ENCODE data around the gene F7.
"Not testable (repeated sequence)": the region's sequence is repeated elsewhere in the genome, so short reads cannot be mapped to it uniquely, and the experiment has no call there.

The F7 gene

DNA sequence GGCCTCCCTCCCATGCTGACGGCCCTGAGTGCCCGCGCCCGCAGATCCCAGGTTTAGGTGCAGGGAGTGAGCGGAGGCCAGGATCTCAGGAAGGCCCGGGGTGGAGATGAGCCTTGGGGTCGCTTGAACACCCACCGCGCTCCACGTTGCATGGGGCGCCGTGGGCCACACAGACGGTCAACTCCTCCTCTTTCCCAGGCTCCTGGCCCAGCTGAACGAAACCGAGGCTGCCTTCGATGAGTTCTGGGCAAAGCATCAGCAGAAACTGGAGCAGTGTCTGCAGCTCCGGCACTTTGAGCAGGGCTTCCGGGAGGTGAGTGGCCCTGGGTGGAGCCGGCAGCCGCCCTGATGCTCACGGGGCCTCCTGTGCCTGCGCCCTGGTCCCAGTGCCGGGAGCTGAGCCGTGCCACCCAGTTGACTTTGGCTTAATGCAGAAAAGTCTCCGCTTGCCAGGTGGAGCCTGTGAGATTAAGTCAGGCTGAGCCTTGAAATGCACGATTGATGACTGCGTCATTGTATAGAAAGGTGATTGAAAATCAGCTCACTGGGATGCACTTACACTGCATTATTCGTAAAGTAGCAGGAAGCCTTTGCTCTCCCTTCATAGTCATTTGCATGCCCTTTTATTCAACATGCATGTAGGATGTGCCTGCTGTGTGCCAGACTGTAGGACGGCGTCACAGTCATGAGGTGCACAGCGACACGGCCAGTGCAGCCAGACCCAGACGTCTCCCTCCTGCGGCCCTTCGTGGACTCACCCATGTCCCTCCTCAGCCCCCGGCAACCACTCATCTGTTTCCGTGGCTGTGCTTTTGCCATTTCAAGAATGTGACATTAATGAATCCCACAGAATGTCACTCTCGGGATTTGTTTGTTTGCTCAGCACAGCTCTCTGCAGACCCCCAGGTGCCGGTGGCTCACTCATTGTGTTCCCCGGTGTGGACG lies 35.5 kb upstream of the F7 start:
- peak in 2 of 10 donors; percentile 86 to 91 for DNase-seq
- intact Hi-C loops (cut with DNase I) = no loop called here

DNA sequence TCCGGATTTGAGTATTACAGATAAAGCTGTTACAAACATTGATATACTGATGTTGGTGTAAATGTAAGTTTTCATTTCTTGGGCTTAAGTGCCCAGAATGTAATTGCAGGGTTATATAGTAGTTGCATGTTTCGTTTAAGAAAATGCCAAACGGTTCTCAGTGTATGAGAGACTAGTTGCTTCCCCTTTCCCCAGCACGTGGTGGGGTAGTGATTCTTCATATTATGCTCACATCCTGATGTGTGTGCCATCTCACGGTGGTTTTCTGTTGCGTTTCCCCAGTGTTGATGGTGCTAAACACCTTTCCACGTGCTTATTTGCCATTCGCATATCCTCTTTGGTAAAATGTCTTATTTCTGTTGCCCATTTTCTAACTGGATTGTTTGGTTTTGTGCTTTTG lies 34.7 kb upstream of the F7 start:
- DNase-seq = no peak
- intact Hi-C loops (cut with DNase I) = no loop called here

DNA sequence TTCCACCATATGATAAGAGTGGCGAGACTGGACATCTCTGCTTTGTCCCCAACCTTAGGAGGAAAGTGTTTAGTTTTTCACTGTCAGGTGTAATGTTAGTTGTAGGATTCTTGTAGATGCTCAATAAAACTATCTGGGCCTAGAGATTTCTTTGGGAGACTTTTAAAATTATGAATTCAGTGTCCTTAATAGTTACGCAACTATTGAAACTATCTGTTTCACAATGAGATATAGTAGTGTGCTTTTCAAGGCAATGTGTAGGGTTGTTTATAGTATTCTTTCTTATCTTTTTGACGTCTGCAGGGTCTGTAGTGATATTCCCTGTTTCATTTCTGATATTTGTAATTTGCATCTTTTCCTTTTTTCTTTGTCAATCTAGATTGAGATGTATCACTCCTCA lies 33.2 kb upstream of the F7 start:
- no peak for DNase-seq
- intact Hi-C loops (cut with DNase I) = no loop called here

DNA sequence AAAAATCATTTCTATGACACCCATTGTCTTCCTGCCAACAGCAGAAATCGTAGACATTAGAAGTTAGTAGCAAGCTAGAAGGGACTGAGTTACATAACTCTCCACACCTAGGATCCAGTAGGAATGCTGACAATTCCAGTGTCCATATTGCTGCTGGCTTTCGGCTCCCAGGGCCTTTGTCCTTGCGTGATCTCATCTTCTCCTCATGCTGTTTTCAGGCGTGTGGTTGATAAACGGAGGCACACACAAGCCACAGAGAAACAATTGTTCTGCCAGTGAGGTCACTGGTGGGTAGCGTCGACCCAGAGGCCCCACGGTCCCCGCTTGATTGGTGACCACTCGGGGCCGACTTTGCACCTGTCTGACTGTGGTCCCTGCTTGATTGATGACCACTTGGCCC lies 31.6 kb upstream of the F7 start:
- intact Hi-C loops (cut with DNase I) = no loop called here
- DNase-seq = peak in 3 of 10 donors; percentile 6 to 66 (median 22)

DNA sequence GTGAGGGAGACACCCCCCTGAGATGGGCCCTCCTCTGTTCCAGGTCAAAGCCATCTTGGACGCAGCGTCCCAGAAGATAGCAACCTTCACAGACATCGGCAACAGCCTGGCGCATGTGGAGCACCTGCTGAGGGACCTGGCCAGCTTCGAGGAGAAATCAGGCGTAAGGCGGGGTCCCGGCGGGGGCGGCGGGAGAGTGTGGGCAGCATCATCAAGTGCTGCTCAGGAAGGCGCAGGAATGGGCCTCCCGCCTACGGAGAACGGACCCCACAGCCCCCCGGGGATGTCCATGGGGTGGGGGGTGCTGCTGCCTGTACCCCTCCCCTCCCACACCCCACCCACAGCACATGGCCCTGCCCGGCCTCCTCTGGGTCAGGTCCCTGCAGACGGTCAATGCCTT lies 31.2 kb upstream of the F7 start:
- DNase-seq = peak in 3 of 10 donors; percentile 5 to 66 (median 57)
- intact Hi-C loops (cut with DNase I) = no loop called here

DNA sequence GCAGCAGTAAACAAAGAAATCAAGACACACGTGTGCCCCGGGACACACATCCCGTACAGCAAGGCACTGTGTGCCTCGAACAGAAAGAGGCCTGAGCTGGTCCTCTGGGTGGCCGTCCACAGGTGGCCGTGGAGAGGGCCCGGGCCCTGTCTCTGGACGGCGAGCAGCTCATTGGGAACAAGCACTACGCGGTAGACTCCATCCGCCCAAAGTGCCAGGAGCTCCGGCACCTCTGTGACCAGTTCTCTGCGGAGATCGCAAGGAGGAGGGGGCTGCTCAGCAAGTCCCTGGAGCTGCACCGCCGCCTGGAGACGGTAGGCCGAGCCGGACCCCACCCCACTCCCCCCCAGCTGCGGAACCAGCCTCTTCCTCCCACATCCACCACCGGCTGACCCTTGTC lies 30.7 kb upstream of the F7 start:
- DNase-seq = peak in 4 of 10 donors; percentile 5 to 78 (median 34)

DNA sequence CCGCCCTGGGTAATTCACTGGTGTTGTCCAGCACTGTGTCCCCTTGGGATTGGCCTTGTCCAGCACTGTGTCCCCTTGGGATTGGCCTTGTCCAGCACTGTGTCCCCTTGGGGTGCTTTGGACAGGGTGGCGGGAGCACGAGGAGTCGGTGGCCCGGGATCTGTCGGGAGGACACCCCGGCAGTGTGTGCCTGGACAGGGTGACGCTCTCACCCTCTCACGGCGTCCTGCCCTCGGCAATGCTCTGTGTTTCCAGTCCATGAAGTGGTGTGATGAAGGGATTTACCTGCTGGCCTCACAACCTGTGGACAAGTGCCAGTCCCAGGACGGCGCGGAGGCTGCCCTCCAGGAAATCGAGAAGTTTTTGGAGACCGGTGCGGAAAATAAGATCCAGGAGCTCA lies 29.9 kb upstream of the F7 start:
- intact Hi-C loops (cut with DNase I) = no loop called here
- peak in 5 of 10 donors; percentile 5 to 73 (median 60) for DNase-seq

More for the DNA sequence above, 30.7 kb upstream of the F7 start:
- intact Hi-C loops (cut with DNase I) = no loop called here

DNA sequence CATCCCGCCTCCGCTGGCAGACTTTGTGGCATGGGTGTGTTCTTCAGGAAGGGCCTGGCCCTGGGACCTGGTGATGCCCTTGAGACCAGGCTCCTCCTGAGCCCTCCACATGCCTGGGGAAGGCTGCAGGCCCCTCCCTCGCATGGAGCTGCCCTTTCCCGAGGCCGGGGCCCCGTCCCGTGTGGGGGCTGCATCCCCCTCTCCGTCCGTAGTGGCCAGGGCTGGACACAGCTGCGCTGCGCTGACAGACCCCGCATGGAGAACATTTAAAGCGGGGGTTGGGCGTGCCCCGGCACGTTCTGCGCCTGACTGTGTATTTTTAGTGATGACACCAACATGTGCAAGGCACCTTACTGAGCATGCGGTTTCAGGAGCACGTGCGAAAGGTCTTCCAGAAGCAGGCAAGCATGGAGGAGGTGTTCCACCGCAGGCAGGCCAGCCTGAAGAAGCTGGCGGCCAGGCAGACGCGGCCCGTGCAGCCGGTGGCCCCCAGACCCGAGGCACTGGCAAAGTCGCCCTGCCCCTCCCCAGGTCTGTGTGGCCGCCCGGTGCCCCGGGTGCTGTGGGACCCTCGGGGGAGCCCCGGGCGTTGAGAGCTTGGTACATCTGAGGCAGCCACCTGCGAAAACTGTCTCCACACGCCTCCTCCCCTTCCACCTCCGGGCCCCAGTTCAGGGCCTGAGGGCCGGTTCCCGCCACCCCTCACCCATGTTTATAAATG lies 28.8 kb upstream of the F7 start:
- intact Hi-C loops (cut with DNase I) = no loop called here
- DNase-seq = peak in 5 of 10 donors; percentile 4 to 74 (median 46)

DNA sequence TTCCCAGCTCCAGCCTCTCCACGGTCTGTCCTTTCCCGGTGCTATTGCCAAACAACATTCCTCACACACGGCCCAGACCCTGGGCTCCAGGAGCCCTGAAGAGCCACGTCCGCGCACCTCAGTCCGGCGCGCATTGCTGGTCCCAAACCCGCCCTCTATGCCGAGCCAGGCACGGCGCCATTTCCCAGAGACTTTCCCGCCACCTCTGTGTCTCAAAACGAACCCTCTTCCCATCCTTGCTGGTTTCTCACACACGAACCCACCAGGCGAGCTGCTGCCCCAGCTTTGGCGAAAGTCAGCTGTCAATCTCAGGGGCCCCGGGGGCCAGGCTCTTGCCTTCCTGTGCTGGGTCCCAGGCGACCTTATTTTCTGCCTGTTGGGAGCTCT lies 28.0 kb upstream of the F7 start:
- DNase-seq = peak in 4 of 10 donors; percentile 3 to 73 (median 63)
- intact Hi-C loops (cut with DNase I) = no loop called here

DNA sequence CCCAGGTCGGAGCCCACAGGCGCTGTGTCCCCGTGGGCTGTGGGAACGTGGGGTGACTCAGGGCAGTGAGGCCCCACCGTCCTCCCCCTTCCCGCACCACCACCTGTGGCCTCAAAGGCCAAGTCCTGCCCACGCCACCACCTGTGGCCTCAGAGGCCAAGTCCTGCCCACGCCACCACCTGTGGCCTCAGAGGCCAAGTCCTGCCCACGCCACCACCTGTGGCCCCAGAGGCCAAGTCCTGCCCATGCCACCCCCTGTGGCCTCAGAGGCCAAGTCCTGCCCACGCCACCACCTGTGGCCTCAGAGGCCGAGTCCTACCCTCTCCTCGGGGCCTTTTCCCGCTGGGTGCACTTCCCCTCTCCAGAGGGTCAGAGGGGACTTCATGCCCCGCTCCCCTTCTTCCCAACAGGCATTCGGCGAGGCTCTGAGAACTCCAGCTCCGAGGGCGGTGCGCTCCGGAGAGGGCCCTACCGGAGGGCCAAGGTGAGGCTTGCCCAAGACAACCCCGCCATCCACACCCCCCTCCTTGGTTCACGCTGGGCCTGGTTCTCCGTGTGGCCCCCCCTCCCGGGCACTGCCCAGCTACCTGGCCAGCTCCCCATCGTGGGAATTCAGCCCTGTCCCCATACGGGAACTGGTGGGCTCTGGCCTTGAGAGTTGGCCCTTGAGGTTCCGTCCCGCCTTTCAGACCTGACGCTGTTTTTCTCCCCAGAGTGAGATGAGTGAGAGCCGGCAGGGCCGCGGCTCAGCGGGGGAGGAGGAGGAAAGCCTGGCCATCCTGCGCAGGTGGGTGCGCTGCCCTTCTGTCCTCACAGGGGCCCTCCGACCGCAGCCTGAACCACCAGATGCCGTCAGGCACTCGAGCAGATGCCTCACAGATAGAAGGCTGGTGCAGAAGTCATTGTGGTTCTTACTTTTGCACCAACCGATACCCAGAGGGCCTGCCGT lies 27.4 kb upstream of the F7 start:
- DNase-seq = peak in 5 of 10 donors; percentile 8 to 76 (median 70)
- intact Hi-C loops (cut with DNase I) = no loop called here

DNA sequence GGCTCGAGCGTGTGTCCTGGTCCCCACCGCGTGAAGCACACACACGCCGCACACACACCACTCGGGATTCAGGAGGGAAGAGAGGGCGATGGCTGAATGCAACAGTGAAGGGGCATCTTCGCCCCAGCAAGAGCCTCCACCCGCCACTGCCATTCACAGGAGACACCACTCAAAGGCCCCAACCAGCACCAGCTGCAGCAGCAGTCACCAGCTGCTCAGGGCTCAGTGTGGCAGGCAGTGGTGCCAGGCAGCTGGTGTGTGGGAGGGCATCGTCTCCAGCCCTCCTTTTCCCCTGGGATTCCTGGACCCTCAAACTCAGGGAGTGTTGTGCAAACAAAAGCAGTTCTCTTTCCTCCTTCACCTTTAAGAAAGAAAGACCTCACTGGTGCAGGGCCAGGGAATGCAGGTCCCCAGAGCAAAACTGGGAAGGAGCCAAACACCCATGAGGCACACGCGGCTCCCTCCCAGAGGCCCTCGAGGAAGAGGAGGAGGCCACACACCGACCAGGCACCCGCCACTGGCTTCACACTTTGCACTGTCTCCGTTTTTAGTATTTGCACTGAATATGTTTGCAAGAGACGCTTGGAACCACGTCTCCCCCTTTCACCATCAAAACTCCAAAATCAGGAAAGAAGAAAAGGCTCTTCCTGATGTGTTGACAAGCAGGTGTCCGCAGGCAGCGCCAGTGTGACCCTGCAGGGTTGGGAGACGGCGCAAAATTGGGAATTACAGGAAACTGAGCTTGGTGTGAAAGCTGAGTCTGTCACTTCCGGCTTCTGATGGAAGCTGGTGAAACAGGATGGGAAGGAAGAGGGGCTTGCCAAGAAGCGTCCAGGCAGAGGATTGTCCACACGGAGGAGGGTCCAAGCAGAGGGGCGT lies 26.4 kb upstream of the F7 start:
- intact Hi-C loops (cut with DNase I) = no loop called here
- peak; percentile 55 to 96 (median 70) for DNase-seq

DNA sequence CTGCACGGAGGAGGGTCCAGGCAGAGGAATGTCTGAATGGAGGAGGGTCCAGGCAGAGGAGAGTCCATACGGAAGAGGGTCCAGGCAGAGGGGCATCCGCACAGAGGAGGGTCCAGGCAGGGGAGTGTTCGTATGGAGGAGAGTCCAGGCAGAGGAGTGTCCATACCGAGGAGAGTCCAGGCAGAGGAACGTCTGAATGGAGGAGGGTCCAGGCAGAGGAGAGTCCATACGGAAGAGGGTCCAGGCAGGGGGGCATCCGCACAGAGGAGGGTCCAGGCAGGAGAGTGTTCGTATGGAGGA lies 25.9 kb upstream of the F7 start:
- peak in 2 of 10 donors; percentile 30 to 56 for DNase-seq
- intact Hi-C loops (cut with DNase I) = not testable (repeated sequence)

DNA sequence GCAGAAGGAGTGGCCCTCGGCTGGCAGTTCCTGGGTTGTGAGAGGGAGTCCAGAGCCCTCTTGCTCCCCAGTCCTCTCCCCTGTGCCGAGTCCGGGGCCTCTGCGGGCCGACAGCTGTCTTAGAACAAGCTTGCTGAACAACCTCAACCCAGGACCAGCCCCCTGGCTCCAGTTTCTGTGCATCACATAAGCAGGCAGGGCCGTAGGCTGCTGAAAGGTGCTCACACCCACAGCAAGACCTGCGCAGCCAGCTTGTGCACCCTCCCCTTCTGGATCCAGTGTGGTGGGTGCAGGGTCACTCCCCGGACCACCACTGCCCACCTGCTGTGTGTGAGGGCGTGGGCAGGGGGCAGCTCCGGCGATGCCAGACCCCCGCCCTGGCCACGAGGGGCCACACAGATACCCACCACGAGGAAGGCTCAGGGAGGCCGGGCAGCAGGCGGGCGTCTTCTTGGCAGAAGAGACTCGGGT lies 25.2 kb upstream of the F7 start:
- intact Hi-C loops (cut with DNase I) = no loop called here
- peak in 4 of 10 donors; percentile 8 to 76 (median 64) for DNase-seq

DNA sequence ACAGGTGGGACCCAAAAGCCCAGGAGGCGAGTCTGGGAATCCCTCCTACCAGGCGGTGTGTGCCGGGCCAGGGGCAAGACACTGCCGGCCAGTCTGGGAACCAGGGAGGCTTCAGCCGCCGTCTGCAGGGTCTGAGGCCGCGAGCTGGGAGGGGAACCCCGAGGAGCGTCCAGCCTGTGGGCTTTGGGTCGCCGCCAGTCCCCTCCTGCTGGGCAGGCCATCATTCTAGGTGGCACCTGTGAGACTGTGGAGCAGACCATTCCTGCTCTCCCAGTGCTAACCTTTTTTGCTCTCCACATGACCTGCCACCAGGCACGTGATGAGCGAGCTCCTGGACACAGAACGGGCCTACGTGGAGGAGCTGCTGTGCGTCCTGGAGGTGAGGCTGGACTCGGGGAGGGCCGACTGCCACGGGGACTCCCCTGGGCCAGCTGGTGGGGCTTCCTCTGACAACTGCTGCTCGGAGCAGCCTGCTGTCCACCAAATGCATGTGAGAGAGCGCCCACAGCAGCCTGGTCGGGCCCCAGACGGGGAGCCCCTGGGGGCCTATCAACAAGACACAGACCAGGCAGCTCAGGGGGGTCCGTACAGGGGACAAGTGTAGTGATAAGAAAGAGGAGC lies 24.6 kb upstream of the F7 start:
- DNase-seq = peak in 4 of 10 donors; percentile 5 to 78 (median 72)
- intact Hi-C loops (cut with DNase I) = no loop called here

DNA sequence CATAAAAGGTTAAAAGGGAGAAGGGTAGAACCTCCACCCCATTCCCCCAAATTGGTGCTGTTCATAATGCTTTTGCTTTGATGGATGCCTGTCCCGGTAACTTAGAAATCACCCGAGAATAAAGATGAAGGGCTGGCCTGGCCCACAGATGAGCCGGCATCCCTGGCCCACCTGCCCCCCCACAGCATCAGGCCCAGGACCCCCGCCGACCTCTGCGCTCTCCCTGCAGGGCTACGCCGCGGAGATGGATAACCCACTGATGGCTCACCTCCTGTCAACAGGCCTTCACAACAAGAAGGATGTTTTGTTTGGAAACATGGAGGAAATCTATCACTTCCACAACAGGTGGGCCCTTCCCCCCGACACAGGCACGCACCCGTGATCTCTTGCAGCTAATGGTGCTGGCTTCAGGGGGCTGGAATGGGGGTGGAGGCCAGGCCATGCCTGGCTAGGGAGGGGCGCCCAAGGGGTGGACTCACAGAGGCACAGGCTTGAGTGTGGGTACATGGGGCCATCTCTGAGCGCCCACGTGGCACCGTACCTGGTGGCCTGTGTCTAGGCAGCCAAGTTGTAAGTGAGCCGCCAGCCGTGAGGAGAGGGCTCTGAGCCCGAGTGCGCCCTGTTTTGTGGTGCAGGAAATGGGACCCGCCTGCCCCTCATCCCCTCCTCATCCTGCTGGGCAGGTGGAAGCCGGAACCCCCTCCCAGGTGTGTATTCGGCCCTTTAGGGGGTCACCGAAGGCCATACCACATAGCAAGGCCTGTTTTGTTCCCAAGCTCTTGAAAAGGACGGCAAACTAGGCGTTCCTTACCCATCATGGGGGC lies 23.2 kb upstream of the F7 start:
- intact Hi-C loops (cut with DNase I) = no loop called here
- peak in 4 of 10 donors; percentile 4 to 54 (median 42) for DNase-seq

DNA sequence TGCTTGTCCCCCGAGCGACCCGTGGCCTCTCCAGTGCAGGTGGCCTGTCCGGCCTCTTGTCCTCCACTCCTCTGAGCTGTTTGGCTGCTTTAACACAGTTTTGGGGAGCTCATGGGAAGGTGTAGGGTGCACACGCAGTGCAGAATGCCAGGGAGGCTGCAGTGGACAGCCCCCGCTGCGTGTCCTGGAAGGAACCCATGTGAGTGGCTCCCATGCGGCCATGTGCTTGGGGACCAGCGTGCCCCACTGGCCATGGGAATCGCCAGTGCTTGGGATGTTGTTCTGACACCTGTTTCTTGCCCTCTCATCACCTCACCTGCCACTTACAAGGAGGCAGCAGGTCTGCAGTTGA lies 22.6 kb upstream of the F7 start:
- peak in 4 of 10 donors; percentile 5 to 80 (median 54) for DNase-seq
- intact Hi-C loops (cut with DNase I) = no loop called here

DNA sequence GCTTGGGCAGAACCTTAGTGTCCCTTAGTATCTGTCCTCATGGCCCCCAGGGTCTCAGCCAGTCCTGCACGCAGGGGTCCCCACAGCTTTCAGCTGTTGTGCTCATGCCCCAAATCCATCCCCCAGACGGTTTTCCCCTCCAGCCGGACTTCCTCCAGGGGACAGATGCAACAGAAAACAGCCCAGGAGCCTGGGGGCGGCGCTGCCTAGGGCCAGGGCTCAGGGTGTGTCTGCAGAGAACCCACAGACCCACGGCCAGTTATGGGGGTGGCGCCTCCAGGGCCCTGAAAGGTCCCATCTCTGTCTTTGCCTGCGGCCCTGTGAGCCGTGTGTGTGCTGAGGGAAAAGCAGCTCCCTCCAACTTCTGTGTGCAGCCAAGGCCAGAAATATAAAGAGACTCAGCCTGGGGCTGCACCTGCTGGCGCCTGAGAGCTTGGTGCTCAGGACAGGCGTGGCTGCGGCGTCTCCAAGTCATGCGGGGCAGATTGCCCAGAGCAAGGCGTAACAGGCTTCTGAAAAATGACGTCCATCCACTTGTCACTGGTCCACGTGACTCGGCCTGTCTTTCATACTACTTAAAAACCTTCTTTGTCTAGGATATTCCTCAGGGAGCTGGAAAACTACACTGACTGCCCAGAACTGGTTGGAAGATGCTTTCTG lies 22.1 kb upstream of the F7 start:
- DNase-seq = peak in 8 of 10 donors; percentile 53 to 95 (median 72)
- intact Hi-C loops (cut with DNase I) = no loop called here
